Activated CD4-positive, alpha-beta T cell treated with anti-CD3 and anti-CD28 coated beads, Interleukin-2, amount 50 U/mL, for 48 hours (primary cell): ENCODE measurements around the gene ADPRS.

Source experiments
- DNase-seq, 2 experiments: peaks; one replicate each; pipeline ENCODE4 v3.0.0-alpha.2; 2020

The ADPRS gene

GRCh38 chr1:36112823-36113222, 24.1 kb downstream of the ADPRS start:
- DNase-seq = no peak

- no peak for DNase-seq
Observed at GRCh38 chr1:36114371-36114770, 25.7 kb downstream of the ADPRS start.

DNA sequence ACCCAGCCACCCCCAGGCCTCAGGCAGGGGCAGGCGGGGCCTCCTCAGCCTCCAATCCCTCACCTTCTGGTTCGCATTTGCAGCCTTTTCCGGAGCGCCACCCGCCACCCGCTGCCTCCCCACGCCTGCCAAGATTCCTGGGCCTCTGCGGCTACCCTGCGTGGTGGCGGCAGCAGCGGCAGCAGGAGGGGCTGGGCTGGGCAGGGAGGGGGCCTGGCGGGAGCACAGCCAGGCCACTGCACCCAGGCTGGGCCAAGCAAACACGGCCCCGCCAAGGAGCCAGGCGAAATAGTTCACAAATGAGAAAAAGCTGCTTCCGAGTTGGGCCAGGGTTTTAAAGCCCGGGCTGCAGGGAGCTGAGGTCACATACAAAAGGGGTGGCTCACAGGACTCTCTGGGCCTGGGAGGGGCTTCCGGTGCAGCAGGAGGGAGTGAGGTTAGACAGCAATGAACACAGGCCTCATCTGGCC, 26.5 kb downstream of the ADPRS start:
- DNase-seq = no peak

DNA sequence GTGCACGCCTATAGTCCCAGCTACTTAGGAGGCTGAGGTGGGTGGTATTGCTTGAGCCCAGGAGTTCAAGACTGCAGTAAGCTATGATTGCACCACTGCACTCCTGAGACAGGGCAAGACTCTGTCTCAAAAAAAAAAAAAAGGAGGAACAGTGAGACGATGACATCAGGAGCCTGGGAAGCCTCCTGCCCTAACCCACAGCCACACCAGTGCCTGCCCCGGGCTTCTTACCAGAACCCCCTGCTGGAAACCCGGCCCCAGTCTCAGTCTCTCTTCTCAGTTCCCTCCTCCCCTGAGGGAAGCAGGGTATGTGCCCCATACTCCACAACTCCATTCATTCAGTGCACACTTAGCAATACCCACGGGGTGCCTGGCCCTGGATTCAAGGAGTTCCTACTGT, 27.2 kb downstream of the ADPRS start:
- DNase-seq = no peak

GRCh38 chr1:36116901-36117300, 28.2 kb downstream of the ADPRS start:
- DNase-seq = no peak

DNA sequence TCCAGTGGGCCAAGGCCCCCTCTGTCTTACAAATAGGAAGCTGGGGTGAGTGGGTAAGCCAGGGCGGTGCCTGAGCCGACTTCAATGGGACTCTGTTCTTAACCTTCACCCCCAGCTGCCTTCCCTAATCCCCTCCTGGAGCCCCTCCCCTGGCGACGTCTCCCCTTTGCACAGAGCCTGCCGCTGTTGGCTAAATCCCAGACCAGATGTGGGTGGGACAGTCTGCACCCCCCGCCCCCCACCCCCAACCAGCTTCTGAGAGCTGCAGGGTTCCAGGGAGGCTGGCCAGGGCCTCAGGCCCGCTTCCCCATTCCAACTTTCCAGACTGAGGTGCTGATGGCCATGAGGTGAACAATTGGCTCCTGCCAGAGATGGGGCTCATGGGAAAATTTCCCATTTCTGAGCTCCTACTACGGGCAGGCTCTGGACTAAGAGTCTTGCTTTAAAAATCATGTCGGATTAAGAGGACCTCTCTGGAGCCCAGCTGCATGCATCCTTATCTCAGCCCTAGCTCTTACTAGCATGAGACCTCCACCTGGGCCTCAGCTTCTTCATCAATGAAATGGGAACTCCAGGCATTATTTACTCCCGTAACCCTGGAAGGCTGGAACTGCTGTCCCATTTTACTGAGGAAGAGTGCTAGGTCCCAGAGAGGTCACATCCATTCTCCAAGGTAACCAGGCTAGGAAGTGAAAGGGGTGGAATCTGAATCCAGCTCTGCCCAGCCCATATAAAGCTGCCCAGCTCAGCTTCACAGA, 29.9 kb downstream of the ADPRS start:
- DNase-seq = no peak

GRCh38 chr1:36119456-36119855, 30.8 kb downstream of the ADPRS start:
- DNase-seq = no peak

DNA sequence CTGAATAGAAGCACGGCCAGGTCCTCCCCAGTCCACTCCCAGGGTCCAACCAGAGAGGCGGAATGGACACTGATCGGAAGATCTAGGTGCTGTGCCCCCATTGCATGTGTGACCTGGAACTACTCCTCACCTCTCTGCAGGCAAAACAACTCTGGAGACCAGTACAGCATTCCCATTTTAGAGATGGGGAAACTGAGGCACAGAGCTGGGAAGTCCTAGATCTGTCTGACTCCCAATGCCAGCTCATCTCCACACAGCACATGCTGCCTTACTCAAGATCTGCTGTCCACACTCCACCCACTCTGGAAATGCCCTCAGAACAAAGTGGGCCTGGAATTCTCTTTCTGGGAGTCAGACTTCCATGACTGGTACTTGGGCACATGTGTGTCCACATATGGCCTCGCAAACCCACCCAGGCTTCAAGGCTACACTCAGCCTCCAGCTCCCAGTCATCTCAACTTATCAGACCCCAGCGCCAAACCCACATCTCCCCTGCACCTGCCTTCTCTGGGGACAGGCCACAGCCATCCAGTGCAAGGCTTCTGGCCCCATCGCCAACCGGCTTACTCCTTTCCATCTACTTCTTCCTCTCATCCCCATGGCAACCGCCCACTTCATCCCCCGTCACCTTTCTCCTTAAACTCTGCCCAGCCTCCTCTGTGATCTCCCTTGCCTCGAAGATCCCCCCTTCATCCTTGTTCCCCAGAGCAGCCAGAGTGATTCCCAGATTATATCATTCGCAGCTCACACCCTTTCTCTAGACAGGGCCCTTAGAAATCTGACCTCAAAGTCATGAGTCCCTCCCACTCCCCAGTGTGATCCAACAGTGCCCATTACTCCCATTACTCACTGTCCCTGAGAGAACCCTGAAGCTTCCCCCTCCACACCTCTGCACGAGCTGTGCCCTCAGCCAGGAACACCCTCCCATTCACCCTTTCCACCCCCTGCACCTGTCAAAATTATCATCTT, 33.7 kb downstream of the ADPRS start:
- no peak for DNase-seq

DNA sequence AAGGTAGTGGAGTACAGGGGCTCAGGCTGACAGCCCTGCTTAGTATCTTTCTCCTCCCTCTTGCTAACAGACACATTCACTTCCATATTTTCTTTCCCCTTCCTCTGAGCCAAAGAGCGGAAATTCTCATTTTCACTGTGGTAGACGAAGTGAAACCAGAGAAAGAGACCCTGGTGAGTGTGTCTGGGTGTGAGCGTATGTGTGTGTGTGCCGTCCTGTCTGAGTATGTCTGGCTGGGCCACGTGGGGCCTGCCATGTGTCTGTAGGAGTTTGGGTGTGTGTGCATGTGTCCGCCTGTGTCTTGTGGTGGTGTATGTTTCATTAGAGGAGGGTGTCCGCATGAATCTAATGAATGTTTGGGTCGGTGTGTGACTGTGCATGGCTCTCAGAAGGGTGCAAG, 34.7 kb downstream of the ADPRS start:
- DNase-seq = peak in 1 of 2 experiments; percentile 16

GRCh38 chr1:36124404-36125128, 35.9 kb downstream of the ADPRS start:
- DNase-seq = no peak

- DNase-seq = no peak
Observed at GRCh38 chr1:36125129-36125991, 36.7 kb downstream of the ADPRS start, which contains the start of gene COL8A2. Gene COL8A2 (minus strand): TSS chr1:36125222. CDS start chr1:36100242, 24,980 bp downstream.

GRCh38 chr1:36126005-36126716, 37.5 kb downstream of the ADPRS start:
- DNase-seq = no peak

DNA sequence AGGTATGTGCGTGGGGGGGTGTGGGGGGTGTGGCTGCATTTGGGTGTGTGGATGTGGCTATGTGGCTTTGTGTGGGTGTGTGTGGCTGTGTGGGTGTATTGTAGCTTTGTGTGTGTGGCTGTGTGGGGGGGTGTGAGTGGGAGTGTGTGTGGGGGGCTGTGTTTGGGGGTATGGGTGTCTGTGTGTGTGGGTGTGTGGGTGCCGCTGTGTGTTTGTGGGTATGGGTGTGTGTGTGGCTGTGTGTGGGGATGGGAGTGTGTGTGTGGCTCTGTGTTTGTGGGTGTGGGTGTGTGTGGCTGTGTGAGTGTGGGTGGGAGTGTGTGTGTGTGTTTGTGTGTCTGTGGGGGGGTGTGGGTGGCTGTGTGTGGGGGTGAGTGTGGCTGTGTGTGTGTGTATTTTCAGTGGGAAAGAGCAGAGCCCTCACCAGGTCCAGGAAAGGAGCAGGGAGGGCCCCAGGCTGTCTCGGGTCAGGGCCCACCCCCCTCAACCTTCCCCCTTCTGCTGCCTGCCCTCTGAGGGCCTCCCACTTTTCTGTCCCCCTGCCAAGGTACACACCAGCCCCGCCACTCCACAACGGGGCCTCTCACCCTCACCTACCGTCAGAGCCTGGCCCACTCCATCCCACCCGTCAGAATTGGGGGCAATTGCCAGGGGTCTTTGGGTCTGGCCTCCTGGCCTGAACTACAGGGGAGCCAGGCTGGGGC, 38.3 kb downstream of the ADPRS start:
- DNase-seq = no peak

- DNase-seq = no peak
Observed at GRCh38 chr1:36128126-36128904, 39.6 kb downstream of the ADPRS start.

DNA sequence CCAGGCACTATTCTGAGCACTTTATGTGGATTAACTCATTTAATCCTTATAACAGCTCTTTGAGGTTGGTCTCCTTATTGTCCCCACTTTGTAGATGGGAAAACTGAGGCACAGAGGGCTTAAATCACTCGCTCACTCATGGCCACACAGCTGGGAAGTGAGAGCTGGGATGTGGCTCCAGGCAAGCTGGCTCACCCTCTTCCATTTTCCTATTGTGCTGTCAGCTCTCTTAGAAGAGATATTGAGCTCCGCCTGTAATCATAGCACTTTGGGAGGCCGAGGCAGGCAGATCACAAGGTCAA, 40.2 kb downstream of the ADPRS start:
- no peak for DNase-seq

- no peak for DNase-seq
Observed at GRCh38 chr1:36132029-36132428, 43.3 kb downstream of the ADPRS start.

DNA sequence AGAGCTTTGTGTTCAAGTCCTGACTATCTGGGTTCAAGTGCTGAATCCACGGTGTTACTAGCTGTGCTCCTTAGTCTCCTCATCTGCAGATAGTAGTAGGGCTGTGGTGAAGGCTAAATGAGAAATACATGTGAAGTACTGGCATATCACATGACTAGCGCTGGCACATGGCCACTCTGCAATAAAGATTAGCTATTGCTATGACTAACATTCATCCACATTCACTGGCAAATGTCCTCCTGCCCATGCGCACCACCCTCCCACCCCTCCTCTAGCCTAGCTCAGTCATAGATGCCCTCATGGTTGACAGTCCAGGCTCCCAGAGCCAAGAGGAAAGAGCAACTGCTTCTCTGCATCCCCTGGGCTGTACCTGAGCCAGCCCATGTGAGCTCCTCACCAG, 44.8 kb downstream of the ADPRS start:
- no peak for DNase-seq

DNA sequence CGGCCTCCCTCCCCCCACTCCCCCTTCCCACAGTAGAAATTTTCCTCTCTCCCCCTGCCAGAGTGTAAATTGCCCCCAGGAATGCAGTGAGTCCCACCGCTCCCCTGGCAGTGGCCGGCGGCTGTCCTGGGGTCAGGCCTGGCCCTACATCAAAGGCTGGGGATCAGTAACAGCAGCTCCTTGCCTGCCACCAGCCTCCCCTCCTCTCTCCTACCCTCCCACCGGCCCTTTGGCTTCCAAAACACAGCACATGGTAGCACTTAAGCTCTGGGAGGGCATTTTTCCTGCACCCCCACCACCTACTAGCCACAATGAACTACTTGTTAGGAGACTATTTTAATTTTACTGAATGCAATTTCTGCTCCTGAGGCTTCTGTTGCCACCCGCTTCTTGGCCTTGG, 45.3 kb downstream of the ADPRS start:
- DNase-seq = no peak

- peak; percentile 39 to 58 for DNase-seq
Observed at GRCh38 chr1:36134505-36135329, 46.0 kb downstream of the ADPRS start.
